Islet of Langerhans (tissue), 1 donor: Measurements from ENCODE around the gene GDI2.

Experiments used
- FAIRE-seq: peaks from one replicate; lab custom pipeline; 2011; peaks lifted over from hg19 to GRCh38; lab: Jason Lieb, UNC

The GDI2 gene

DNA sequence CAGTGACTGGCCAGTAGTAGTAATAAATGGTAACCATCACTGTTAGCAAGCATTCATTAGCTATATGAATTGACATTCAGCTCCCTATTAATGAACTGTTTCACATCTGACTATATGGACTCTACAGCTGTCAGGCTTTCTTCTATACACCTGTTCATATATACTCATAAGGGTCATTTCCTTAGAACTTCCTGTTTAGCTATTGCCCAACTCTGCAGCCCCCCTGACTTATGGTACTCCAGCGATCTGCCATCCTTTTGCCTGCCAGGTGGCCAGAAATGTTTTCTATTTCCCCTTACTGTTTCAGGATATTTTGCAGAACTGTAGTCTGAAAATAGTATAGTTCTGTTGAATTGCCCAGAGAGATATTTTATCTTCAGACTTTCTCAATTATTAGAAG, 72.0 kb downstream of the GDI2 start:
- FAIRE-seq = no peak

DNA sequence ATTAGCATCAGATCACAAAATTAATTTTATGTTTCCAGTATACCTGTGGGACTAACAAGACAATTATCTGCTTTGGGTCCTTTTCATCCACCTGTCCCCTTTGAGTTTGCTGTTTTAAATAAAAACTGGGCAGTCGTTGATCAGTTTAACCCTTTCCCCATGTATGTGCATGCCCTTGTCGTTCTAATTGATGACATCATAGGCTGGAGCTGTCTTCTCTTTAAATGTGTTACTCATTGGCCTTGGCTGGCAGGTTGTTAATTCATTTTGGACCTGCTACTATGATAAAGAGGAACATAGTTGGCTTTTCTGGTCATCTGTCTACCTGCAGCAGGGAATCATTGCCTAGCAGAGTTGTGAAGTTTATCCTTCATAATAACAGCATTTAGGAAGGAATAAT, 74.8 kb downstream of the GDI2 start:
- FAIRE-seq = no peak

DNA sequence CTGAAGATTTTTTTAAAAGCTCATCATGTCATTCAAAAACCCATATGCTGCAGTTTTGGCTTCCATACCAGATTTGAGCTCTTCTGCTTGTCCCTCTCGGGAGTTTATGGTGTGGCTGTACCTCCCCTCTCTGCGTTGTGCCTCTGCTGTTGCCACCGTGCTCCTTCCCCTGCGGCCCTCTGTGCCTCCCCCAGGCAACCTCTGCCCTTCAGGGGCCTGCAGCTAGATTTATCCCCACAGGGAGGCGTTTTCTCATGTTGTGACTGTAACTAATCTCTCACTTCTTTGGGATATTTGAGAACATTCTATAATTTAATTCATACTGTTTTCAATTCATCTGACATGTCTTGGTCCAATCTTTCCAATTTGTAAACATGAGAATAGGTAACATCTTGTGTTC, 75.9 kb downstream of the GDI2 start:
- FAIRE-seq = no peak

DNA sequence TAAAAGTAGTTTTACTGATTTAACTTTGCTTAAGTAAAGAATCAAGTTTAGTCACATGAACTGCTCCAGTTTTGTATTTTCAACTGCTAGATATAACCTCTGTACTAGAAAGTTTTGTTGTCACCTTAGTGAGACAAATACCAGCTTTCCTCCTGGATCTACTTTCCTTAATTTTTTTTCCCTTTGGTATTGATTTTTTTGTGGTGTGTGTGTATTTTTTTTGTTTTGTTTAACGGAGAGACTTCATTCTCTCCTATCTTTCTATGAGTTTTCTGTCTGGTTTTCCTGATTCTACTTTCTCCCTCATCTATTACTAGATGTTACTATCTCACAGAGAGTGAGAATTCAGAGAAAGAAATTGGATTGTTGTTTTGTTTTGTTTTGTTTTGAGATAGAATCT, 76.6 kb downstream of the GDI2 start:
- FAIRE-seq = no peak

DNA sequence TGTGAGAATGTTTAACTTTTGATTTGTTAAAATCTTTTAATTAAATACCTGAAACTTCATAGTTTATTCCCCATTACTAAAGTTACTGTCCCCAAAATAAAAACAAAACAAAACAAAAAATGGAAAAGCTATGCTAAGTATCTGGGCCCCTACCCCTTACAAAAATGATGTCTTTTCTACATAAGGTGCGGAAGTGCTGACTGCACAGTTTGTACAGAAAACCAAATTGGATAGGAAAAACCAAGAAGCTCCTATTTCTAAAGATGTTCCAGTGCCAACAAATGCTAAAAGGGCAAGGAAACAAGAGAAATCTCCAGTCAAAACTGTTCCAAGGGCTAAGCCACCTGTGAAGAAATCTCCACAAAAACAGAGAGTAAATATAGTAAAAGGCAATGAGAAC, 78.1 kb downstream of the GDI2 start:
- FAIRE-seq = no peak

DNA sequence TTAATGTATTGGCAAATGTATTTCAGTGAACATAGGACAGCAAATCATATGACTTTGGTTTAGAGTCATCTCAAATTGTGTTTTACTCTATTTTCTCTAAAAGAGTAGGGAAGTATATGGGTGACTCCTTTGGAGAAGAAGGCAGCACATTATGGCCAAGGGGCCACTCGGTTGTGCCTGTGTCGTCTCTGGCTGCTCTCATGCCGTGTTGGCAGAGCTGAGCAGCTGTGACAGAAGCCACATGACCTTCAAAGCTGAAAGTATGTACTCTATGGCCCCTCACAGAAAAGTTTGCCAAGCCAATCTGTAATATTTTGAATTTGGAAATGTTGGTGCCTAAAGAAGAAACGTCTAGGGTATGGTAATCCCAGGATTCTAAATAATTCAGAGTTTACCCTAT, 81.1 kb downstream of the GDI2 start:
- no peak for FAIRE-seq

DNA sequence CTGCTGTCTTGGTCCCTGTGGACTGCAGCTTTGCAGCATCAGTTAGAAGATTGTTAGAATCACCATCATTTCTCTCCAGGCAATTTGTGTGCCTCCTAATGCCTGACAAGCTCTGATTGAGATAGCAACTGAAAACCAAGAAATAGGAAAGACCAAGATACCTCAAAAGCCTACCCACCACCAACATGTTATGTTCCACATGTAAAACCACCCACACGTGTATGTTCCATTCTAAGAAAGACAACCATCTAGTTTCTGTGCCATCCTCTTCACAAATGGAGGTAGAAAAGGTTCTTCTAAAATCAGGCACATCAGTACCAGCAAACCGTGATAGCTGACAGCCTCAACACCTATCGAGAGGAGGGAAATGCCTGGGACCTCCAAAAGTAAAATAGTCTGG, 81.7 kb downstream of the GDI2 start:
- FAIRE-seq = no peak

DNA sequence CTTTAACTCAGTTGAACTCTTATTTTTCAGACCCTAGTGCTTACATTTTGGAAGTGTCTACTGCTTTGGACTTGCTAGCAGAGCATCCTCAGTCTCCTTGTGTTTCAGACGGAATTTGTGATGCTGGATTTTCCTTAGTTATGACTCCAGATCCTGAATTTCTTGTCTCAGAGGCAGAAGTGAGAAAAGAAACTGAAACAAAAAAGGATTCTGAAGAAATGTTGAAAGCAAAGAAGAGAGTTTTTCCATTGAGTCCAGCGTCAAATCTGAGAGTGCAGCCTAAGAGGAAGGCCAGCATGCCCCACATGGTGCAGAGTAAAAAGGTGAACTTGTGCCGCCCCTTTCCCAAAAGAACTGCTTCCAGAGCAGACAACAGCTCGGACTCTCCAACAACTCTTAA, 82.5 kb downstream of the GDI2 start:
- no peak for FAIRE-seq

DNA sequence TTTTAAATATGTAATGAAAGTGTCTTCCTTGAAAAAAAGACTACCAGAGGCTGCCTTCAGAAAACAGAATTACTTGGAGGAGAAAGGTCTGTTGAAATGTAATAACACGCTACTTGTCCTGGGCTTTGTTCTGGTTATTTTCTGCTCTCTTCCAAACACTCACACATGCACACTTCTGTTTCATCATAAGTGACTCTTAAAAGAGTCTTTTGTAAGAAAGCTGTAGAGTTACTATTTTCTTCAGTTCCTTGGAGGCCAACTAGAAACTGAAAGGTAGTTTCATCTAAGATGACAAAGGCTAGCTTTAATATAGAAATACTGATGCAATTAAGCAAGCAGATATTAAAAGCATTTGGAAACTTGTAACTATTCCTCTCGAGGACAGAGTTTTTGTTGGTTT, 89.5 kb downstream of the GDI2 start:
- FAIRE-seq = peak; percentile 55

DNA sequence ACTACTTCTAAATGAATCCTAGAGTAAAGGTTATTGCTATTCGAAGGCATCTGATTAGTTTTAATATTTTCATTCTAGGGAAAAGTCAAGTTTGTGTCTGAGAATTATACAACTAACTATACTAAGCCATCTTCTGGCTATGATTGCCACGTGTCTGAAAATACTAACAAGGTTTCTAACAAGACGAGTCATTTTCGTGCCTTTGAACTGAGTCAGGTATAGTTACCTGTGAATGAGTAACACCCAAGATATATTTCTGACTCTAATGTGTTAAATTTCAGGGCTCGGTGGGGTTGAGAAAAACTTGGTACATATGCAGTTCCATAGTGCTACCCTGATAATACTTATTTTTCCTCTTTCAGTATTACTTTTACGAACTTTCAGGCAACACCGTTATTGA, 93.1 kb downstream of the GDI2 start:
- no peak for FAIRE-seq

DNA sequence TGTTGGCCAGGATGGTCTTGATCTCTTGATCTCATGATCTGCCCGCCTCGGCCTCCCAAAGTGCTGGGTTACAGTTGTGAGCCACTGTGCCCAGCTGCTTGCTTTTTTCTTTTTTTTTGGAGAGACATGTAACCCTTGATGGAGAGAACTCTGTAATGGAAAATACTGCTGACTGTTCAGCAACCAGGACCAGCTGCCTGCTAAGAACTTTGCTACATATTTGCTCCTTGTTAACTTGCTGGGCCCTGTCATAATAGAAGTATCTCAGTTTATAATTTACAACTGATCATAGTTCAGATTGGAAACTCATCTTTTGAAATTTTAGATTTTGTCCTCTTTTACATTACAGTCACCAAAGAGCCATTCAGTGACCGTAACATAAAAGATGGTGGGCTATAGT, 93.7 kb downstream of the GDI2 start:
- FAIRE-seq = no peak
